Pulmonary artery endothelial cell (primary cell): ENCODE data around the gene NDUFB3. TPM values are rescaled to one million over a fixed set of nuclear protein-coding genes. Genes with fewer than 3 reads are reported as not detected.
A peak's percentile ranks its signal among the peaks of the same experiment; 100 is the strongest.
"Not testable (repeated sequence)": the region's sequence is repeated elsewhere in the genome, so short reads cannot be mapped to it uniquely, and the experiment has no call there.

Source experiments
- DNase-seq: peaks from one replicate; pipeline ENCODE4 v3.0.0-alpha.2; 2011; ENCODE audit warnings: low read depth, low spot score
- total RNA-seq: library from RNA; depleted of rRNA; stranded (reverse); fragments of >200 nt; gene quantifications from 2 replicates; pipeline ENCODE4 v1.2.3, GENCODE V29; 2014

Gene NDUFB3
- total RNA-seq = 89.2 and 90.5 TPM in 2 replicates

- DNase-seq = peak; percentile 72
Observed at GRCh38 chr2:201071479-201072200, at the start of gene NDUFB3, which contains the start of gene HYCC2. Gene NDUFB3 (plus strand): TSS chr2:201072001. CDS start chr2:201078883, 6,882 bp downstream. Gene HYCC2 (minus strand): TSS chr2:201071671. CDS start chr2:201024009, 47,662 bp downstream.

- no peak for DNase-seq
Observed at GRCh38 chr2:201024518-201024917, 47.3 kb upstream of the NDUFB3 start.

- not testable (repeated sequence) for DNase-seq
Observed at GRCh38 chr2:201034355-201034754, 37.4 kb upstream of the NDUFB3 start.

- not testable (repeated sequence) for DNase-seq
Observed at GRCh38 chr2:201038361-201038760, 33.4 kb upstream of the NDUFB3 start.

- no peak for DNase-seq
Observed at GRCh38 chr2:201038855-201039254, 32.9 kb upstream of the NDUFB3 start.

GRCh38 chr2:201040867-201041628 is 30.8 kb upstream of the NDUFB3 start:
- DNase-seq = no peak

GRCh38 chr2:201042451-201042850 is 29.4 kb upstream of the NDUFB3 start:
- DNase-seq = not testable (repeated sequence)

GRCh38 chr2:201043050-201043449 is 28.8 kb upstream of the NDUFB3 start:
- not testable (repeated sequence) for DNase-seq

GRCh38 chr2:201046881-201047280 is 24.9 kb upstream of the NDUFB3 start:
- DNase-seq = no peak

GRCh38 chr2:201049455-201049854 is 22.3 kb upstream of the NDUFB3 start:
- no peak for DNase-seq

- DNase-seq = no peak
Observed at GRCh38 chr2:201057087-201057521, 14.7 kb upstream of the NDUFB3 start.

GRCh38 chr2:201057715-201058248 is 14.0 kb upstream of the NDUFB3 start:
- DNase-seq = no peak

- DNase-seq = no peak
Observed at GRCh38 chr2:201058914-201059313, 12.9 kb upstream of the NDUFB3 start.

GRCh38 chr2:201059961-201060755 is 11.6 kb upstream of the NDUFB3 start:
- DNase-seq = no peak

GRCh38 chr2:201063516-201063915 is 8.3 kb upstream of the NDUFB3 start:
- not testable (repeated sequence) for DNase-seq

- DNase-seq = no peak
Observed at GRCh38 chr2:201064797-201065329, 6.9 kb upstream of the NDUFB3 start.

- DNase-seq = no peak
Observed at GRCh38 chr2:201070948-201071478, 788 bp upstream of the NDUFB3 start.

GRCh38 chr2:201072201-201072530 is 365 bp downstream of the NDUFB3 start:
- DNase-seq = no peak

GRCh38 chr2:201073071-201073470 is 1.3 kb downstream of the NDUFB3 start:
- no peak for DNase-seq

- no peak for DNase-seq
Observed at GRCh38 chr2:201074996-201075395, 3.2 kb downstream of the NDUFB3 start.

GRCh38 chr2:201084863-201085262 is 13.1 kb downstream of the NDUFB3 start:
- no peak for DNase-seq
